ENCODE results near the gene ANAPC15.
"Not testable (repeated sequence)": the region's sequence is repeated elsewhere in the genome, so short reads cannot be mapped to it uniquely, and the experiment has no call there.

The ANAPC15 gene

DNA sequence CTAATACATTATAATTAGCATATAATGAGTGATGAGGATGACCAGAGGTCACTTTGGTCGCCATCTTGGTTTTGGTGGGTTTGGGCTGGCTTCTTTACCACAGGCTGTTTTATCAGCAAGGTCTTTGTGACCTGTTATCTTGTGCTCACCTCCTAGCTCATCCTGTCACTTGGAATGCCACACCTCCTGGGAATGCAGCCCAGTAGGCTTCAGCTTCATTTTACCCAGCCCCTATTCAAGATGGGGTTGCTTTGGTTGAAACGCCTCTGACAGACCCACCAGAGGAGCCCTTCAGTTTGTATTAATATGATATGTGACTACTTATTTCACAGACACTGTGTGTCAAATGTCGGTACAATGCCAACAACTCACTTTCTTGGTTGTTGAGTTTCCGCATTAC, 43.3 kb upstream of the ANAPC15 start:
- Histone ChIP-seq H3K27ac (ENCODE audit: low read depth, low read length) (no peak overlapping the region), H3F3A (ENCODE audit: control insufficient read depth, insufficient read depth) (no peaks in the 10 kb centered on the region), H4K20me1 (ENCODE audit: control insufficient read depth, insufficient read depth, low read depth, low read length) (no peaks in the 10 kb centered on the region), H3K79me2 (ENCODE audit: control insufficient read depth, low read length) (no peaks in the 10 kb centered on the region), H3K4me3 (ENCODE audit: low read length) (no peak overlapping the region), H3K27me3 (ENCODE audit: control insufficient read depth, low read length) (peaks cover 2% of the 10 kb centered on the region; the same call in 1 of the 2 replicates), H3K9me2 (replicated peaks; ENCODE audit: control insufficient read depth, low read length) (no peaks in the 10 kb centered on the region), H3K4me1 (ENCODE audit: control insufficient read depth, low read length) (no peaks in the 10 kb centered on the region), H3K36me3 (ENCODE audit: control insufficient read depth, low read length) (no peaks in the 10 kb centered on the region), H3K4me2 (ENCODE audit: low read length) (no peak overlapping the region), H3K9me3 (ENCODE audit: control insufficient read depth, insufficient read depth, low read length) (no peaks in the 10 kb centered on the region)
- no peak for TF ChIP-seq EZH2phosphoT487 (IDR thresholded peaks at IDR 0.05; ENCODE audit: borderline replicate concordance, low read length)
- TF ChIP-seq, protein P1, sequence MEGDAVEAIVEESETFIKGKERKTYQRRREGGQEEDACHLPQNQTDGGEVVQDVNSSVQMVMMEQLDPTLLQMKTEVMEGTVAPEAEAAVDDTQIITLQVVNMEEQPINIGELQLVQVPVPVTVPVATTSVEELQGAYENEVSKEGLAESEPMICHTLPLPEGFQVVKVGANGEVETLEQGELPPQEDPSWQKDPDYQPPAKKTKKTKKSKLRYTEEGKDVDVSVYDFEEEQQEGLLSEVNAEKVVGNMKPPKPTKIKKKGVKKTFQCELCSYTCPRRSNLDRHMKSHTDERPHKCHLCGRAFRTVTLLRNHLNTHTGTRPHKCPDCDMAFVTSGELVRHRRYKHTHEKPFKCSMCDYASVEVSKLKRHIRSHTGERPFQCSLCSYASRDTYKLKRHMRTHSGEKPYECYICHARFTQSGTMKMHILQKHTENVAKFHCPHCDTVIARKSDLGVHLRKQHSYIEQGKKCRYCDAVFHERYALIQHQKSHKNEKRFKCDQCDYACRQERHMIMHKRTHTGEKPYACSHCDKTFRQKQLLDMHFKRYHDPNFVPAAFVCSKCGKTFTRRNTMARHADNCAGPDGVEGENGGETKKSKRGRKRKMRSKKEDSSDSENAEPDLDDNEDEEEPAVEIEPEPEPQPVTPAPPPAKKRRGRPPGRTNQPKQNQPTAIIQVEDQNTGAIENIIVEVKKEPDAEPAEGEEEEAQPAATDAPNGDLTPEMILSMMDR (IDR thresholded peaks at IDR 0.05; ENCODE audit: low read depth, low read length, poor library complexity, severe bottlenecking) = no peak

DNA sequence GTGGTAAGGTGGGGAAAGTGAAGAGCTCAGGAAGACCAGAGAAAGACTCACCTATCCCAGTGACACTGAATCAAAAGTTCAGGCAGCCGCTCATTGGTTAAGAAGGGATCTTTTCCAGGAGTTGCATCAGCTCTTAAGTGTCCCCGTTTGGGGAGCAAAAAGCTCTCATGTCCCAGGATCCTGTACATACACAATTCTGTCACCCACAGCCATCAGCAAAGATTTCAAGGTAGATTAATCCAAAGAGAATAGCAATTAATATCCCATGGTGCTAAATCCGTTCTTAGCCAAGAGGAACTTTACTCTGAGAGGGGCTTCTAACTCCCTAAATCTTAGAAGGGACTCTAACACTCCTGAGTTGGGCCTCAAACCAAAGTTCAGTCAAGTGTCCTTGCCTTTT, 42.3 kb upstream of the ANAPC15 start:
- H3K9me2 ChIP-seq (replicated peaks; ENCODE audit: control insufficient read depth, low read length) = no peaks in the 10 kb centered on the region
- H3K27me3 ChIP-seq (ENCODE audit: control insufficient read depth, low read length) = no peaks in the 10 kb centered on the region
- H3K27ac ChIP-seq (ENCODE audit: low read depth, low read length) = no peak overlapping the region
- H3K9me3 ChIP-seq (ENCODE audit: control insufficient read depth, insufficient read depth, low read length) = no peaks in the 10 kb centered on the region
- no peak overlapping the region for H3K4me2 ChIP-seq (ENCODE audit: low read length)
- no peaks in the 10 kb centered on the region for H4K20me1 ChIP-seq (ENCODE audit: control insufficient read depth, insufficient read depth, low read depth, low read length)
- H3K4me3 ChIP-seq (ENCODE audit: low read length) = no peak overlapping the region
- TF ChIP-seq EZH2phosphoT487 (IDR thresholded peaks at IDR 0.05; ENCODE audit: borderline replicate concordance, low read length) = no peak
- TF ChIP-seq, protein P1 (IDR thresholded peaks at IDR 0.05; ENCODE audit: low read depth, low read length, poor library complexity, severe bottlenecking) = no peak
- no peaks in the 10 kb centered on the region for H3K79me2 ChIP-seq (ENCODE audit: control insufficient read depth, low read length)
- no peaks in the 10 kb centered on the region for H3K4me1 ChIP-seq (ENCODE audit: control insufficient read depth, low read length)
- H3F3A ChIP-seq (ENCODE audit: control insufficient read depth, insufficient read depth) = no peaks in the 10 kb centered on the region
- no peaks in the 10 kb centered on the region for H3K36me3 ChIP-seq (ENCODE audit: control insufficient read depth, low read length)

DNA sequence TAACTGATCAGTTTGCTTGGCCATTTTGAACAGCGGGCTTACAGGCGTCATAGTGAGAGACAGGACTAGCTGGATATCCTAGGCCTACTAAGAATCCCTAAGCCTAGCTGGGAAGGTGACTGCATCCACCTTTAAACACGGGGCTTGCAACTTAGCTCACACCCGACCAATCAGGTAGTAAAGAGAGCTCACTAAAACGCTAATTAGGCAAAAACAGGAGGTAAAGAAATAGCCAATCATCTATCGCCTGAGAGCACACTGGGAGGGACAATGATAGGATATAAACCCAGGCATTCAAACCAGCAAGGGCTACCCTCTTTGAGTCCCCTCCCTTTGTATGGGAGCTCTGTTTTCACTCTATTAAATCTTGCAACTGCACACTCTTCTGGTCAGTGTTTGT, 41.4 kb upstream of the ANAPC15 start:
- not testable (repeated sequence) for H3K9me3 ChIP-seq (ENCODE audit: control insufficient read depth, insufficient read depth, low read length); H3K27me3 ChIP-seq (ENCODE audit: control insufficient read depth, low read length); H3K27ac ChIP-seq (ENCODE audit: low read depth, low read length); H3F3A ChIP-seq (ENCODE audit: control insufficient read depth, insufficient read depth); H3K4me2 ChIP-seq (ENCODE audit: low read length); H3K36me3 ChIP-seq (ENCODE audit: control insufficient read depth, low read length); H4K20me1 ChIP-seq (ENCODE audit: control insufficient read depth, insufficient read depth, low read depth, low read length); H3K4me3 ChIP-seq (ENCODE audit: low read length); H3K79me2 ChIP-seq (ENCODE audit: control insufficient read depth, low read length); H3K9me2 ChIP-seq (replicated peaks; ENCODE audit: control insufficient read depth, low read length); H3K4me1 ChIP-seq (ENCODE audit: control insufficient read depth, low read length)

DNA sequence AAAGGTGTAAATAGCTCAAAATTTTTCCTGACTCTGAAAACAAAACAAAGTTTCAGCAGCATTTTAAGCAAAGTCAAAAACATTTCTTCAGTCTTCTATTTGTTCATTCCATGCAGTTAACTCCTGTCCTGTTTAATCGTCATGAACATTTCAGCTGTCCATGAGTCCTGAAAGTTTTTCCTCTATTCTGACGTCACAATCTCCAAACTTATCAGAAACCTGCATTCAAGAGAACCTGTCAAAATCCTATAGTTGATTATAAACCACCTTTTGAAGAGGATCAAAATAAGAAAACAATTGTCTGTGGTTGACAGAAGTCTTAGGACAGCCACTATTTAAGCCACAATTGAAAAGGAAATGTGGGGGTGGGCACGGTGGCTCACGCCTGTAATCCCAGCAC, 38.4 kb upstream of the ANAPC15 start:
- Histone ChIP-seq H3K4me1 (ENCODE audit: control insufficient read depth, low read length) (no peaks in the 10 kb centered on the region), H3F3A (ENCODE audit: control insufficient read depth, insufficient read depth) (no peaks in the 10 kb centered on the region), H3K4me3 (ENCODE audit: low read length) (no peak overlapping the region), H3K9me3 (ENCODE audit: control insufficient read depth, insufficient read depth, low read length) (no peaks in the 10 kb centered on the region), H3K27me3 (ENCODE audit: control insufficient read depth, low read length) (0 out of 2 replicates have a peak, but pooled peaks cover 3% of the 10 kb centered on the region), H3K9me2 (replicated peaks; ENCODE audit: control insufficient read depth, low read length) (no peaks in the 10 kb centered on the region), H3K36me3 (ENCODE audit: control insufficient read depth, low read length) (no peaks in the 10 kb centered on the region), H3K27ac (ENCODE audit: low read depth, low read length) (no peak overlapping the region), H4K20me1 (ENCODE audit: control insufficient read depth, insufficient read depth, low read depth, low read length) (no peaks in the 10 kb centered on the region), H3K4me2 (ENCODE audit: low read length) (no peak overlapping the region), H3K79me2 (ENCODE audit: control insufficient read depth, low read length) (no peaks in the 10 kb centered on the region)
- TF ChIP-seq, protein P1 (IDR thresholded peaks at IDR 0.05; ENCODE audit: low read depth, low read length, poor library complexity, severe bottlenecking) = no peak
- no peak for TF ChIP-seq EZH2phosphoT487 (IDR thresholded peaks at IDR 0.05; ENCODE audit: borderline replicate concordance, low read length)

All from DOHH2 (cell line).